GM21529 (cell line): Measurements from ENCODE around the gene USP48.

ENCODE experiments used
- ATAC-seq: cut with Tn5 transposase; IDR thresholded peaks from one replicate; pipeline ENCODE4 v1.9.1; 2021; ENCODE audit not compliant: unreplicated experiment

USP48 gene

GRCh38 chr1:21749859-21750468 lies 33.0 kb downstream of the USP48 start:
- no peak for ATAC-seq

DNA sequence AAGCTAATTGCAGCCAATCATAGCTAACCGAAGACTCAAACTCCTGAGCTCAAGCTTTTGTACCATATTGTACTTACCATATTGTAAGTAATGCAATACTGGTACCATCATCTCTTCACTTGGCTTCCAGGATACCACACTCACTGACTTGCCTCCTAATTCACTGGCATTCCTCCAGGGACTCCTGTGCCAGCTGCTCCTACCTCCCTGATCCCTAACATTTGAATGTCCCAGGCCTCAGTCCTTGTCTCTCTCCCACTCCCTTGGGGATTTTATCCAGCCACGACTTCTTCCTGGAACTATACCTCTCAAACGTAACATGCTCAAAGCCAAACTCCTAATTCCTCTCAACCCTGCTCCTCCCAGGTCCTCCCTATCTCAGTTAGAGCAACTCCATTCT lies 33.8 kb downstream of the USP48 start:
- no peak for ATAC-seq

GRCh38 chr1:21743476-21743875 lies 39.5 kb downstream of the USP48 start:
- no peak for ATAC-seq

GRCh38 chr1:21742578-21742977 lies 40.4 kb downstream of the USP48 start:
- no peak for ATAC-seq

DNA sequence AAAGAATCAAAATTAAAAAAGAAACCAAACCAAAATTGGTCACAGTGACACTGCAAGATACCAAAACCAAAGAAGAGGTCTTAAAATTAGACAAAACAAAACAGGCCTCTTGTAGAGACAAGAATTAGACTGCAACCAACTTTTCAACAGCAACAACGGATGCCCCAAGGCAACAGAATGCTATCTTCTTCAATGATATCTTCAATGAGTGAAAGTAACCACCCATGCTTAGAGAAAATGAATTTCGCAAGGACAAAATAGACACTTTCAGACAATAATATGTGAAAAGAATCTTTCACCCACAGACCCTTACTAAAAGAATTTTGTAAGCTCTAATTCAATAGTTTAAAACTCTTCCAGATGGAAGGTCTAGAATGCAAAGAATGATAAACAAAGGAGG lies 41.7 kb downstream of the USP48 start:
- no peak for ATAC-seq

DNA sequence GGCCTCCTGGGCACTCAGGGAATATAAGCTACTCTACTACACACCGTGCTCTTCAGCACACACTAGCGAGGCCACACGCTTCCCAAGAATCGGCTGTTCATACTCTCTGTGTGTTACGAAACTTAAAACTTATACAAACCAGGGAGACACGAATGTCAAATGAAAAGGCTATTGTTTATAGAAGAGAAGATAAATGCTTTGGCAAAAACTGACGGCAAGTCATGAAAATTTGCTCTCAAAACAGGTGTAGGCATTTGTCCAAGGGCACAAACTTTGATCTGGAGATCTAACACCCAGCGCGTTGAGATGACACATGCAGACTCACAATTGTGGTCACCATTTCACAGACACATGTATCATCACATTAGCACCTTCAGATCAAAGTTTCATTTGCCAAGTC lies 46.1 kb downstream of the USP48 start:
- no peak for ATAC-seq

DNA sequence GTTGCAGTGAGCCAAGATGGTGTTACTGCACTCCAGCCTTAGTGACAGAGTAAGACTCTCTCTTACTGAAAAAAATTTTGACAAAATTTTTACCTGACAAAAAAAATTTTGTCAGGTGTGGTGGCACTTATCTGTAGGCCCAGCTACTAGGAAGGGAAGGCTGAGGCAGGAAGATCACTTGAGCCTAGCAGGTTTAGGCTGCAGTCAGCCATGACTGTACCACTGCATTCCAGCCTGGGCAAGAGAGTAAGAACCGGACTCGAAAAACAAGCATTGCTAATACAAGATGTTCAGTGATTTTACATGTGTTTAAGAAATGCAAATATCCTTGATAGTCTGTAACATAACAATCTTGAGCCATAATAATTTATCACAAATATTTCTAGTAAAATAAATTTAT lies 46.9 kb downstream of the USP48 start:
- no peak for ATAC-seq

DNA sequence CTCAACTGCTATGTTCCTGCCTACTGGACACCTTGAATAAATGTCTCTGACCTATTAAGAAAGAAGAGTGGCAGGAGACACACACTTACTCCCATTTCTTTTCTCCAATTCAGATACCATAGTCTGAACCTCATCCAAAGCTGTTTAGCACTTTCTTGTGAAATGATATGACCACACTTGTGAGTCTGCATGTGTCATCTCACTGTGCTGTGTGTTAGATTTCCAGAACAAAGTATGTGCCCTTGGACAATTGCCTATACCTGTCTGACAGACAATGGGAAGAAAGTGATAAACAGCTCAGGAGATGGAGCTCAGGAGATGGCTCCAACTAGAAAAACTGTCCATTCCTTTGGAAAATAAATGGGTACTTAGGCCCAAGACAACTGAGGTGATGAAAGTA lies 48.4 kb downstream of the USP48 start:
- no peak for ATAC-seq

DNA sequence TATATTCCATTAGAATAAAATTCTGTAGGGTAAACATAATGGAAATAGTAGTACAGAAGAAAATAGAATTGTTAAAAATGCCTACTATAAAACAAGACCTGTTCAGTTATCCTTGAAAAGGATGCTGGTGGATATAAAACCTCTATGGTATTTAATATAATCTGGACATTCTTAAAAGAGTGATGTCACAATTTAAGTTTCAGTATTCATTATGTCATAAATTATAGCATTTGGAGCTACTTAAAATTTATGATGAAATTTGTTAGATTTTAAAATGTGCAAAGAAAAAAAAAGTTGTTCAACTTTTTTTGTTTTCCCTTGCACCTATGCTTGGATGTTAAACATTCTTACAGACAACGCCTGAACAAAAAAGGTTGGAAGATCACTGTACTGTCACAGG lies 50.3 kb downstream of the USP48 start:
- no peak for ATAC-seq

DNA sequence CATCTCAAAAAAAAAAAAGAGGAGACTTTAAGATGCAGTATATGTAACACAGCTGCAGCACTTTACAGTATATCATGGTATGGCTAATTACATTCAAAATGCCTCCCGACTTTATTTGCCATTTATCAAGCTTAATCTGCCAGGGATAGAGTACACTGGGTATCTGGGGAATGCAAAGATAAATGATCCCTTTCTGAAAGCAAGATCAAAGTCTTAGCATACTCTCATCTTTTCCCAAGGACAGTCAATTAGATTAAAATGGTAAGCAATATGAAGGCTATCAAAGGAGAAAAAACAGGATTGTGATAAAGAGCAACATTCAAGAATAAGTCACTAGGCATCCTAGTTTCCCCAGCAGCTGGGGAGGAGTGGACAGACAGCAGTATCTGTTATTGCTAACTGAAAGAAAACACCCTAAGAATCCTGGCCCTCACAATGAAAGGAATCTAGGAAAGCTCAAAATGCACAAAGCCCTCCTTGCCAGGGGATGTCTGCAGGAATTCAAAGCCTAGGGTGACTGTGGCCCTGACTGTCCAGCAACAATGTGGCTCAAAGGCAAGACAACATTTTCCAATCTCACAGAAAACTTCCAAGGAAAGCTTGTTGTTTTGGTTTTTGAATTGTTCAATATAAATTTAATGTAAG lies 57.1 kb downstream of the USP48 start:
- no peak for ATAC-seq

GRCh38 chr1:21724570-21724969 lies 58.4 kb downstream of the USP48 start:
- ATAC-seq: no peak

GRCh38 chr1:21724098-21724497 lies 58.9 kb downstream of the USP48 start:
- no peak for ATAC-seq

- ATAC-seq: no peak
Measured at GRCh38 chr1:21721295-21721985, 61.5 kb downstream of the USP48 start.

GRCh38 chr1:21716169-21716568 lies 66.8 kb downstream of the USP48 start:
- ATAC-seq: no peak

DNA sequence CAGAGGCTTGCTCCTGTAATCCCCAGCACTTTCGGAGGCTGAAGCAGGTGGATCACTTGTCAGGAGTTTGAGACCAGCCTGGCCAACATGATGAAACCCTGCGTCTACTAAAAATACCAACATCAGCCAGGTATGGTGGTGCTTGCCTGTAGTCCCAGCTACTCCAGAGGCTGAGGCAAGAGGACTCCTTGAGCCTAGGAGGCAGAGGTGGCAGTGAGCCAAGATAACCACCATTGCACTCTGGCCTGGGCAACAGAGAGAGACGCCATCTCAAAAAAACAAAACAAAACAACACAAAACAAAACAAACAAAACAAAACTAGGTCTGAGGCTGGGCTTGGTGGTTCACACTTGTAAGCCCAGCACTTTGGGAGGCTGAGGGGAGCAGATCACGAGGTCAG lies 75.1 kb downstream of the USP48 start:
- ATAC-seq: no peak

DNA sequence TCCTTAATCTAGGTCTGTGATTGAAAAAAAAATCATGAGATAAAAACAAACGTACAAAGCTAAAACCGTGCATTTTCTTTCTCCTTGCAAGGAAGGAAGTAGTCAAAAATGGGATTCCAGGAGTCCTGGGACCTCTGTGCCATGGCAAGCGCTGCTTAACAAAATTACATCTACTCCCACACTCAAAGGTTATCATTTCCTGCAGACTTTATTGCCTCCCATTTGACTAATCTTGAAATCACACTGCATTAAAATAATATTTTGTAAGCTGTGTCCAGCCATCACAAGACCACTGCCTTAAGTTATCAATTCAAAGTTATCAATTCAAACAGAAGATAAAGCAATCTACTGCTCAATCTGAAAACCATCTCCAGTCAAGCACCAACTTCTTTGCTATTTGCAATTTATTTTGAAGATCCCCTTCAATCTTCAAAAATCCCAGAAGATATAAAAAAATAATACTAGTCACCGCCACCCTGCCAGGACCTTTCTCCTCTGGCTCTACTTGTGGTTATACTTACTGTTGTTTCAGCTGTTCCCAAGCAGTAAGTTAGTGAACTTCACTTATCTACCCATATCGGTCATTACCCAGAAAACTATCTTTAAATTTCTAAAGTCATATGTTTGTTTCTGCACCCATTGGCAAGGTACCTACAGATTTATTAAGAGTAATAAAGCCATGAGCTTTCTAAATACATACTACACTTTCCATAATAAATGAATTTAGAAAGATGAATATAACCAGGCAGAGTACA lies 75.7 kb downstream of the USP48 start:
- no peak for ATAC-seq

DNA sequence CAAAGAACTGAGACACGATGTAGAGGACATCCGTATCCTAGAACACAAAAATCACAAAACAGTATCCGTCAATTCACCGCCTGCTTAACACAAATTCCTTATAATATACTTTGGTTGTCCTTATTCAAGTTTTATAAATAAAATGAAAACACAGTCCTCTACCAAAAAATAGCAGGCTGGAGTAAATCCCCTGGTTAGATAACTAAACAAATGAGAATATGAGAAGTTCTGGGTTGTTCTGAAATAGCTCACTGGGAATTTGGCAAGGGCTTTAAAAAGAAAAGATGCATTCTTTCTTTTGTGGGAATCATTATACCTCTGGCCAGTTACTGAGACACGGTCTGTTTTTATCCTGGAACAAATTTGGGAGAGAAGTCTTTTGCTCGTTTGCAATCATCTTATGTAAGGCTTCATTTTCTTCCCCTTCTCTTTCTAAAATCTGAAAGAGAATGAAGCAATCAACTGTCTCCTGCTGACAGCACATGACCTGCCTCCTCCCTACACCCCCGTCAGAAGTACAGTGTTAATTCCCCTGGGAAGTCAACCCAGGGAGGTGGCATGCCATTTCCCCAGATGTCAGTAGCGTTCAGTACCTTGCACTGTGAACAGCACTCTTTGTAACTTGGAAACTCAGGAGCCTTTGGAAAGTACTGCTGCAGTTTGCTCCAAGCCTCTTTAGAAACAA lies 76.7 kb downstream of the USP48 start:
- no peak for ATAC-seq

DNA sequence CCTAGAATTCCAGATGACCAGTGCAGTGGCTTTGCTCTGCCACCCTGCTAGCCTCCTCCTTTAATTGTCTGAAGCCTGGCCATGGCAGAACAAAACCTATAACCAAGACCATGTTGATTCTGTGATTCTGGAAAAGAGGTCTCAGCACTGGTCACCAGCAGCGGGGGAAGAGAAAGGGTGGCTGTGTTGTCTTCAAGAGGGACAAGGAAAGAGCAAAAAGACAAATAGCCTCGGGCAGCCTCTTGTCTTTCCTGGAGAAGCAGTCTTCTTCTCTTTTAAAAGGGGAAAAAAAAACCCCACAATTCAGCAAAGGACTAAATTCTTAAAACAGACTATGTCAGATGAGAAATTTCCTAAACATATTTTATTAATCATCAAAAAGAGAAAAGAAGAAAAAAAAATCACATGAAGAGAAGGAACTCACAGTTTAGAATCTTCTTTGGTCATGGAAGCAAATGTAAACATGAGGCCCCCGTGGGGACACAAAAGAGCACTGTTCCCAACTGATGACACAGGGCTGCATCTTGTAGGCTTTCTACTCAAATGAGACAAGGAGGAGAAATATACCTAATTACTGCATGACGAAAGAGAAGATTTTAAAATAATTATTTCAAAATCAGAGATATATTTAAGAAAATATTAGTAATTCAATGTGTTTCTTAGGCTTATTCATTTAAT lies 77.5 kb downstream of the USP48 start:
- ATAC-seq: no peak

DNA sequence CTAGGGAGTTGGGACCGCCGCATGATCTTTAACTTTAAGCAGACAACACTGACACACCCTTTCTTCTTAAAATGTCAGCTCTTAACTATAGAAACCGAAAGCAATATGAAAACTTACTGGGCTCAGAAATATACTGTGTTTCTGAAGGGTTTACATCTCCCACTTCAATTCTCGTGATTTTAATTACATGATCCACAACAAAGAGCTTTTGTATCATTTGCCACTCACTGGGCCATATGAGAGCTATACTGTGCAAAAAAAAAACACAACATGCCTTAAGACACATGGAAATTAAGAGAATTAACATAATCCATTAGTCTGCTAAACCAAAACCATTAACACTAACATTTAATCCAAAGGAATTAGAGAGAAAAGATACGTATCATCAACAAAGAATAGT lies 78.8 kb downstream of the USP48 start:
- ATAC-seq: no peak

DNA sequence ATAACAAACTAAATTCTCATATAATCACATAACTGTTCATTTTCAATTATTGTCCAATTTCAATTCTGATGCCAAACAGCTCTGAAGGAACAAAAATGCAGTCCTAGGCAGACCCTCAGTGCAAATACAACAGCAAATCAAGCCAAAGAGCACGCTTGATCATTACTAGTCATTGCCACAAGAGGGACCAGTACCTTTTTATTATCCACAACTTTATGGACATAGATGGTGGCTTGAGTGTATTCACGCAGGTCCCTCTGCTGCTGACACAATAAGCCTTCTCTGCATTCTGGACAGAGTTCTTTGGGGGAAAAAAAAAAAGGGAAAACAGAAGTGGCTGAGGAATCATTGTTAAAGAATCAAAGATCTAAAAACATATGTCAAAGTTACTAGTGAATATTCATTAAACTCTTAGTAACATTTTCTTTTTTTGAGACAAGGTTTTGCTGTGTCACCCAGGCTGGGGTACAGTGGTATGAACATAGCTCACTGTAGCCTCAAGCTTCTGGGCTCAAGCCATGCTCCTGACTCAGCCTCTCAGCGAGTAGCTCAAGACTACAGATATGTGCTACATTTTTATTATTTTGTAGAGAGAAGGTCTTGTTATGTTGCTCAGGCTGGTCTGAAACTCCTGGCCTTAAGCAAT lies 79.5 kb downstream of the USP48 start:
- no peak for ATAC-seq
